K562 (cell line): ENCODE data around the gene MCM3. TPM values are rescaled to one million over a fixed set of nuclear protein-coding genes. Genes with fewer than 3 reads are reported as not detected.

Source experiments
- ATAC-seq: fragments of 200-7000 bp; cut with Tn5 transposase; 3 replicates; pipeline ENCODE4 v1.9.1; 2020; ENCODE audit warnings: moderate library complexity
- BruUV-seq: library from RNA; stranded (reverse); fragments of 400-500 nt; replicated peaks from 2 replicates; lab custom pipeline; 2021; lab: Mats Ljungman, UMichigan
- CTCF ChIA-PET: fragments of 300-600 bp; formaldehyde crosslinking; extraction: SDS; loops from one replicate; lab custom pipeline; 2021; ENCODE audit warnings: low intra/inter-chr PET ratio; lab: Yijun Ruan, JAX
- POLR2A ChIA-PET: fragments of 300-600, 350-650 bp; sonication (Branson Sonifier 250); formaldehyde crosslinking; extraction: SDS; loops from one replicate; lab custom pipeline; 2021; ENCODE audit warnings: antibody characterized with exemption, inconsistent platforms; lab: Yijun Ruan, JAX
- DNase-seq, 4 experiments: peaks; one replicate each; pipeline versions ENCODE4 v3.0.0 to v3.0.0-alpha.2; 2011 to 2018; ENCODE audit warnings: low spot score in 3 of 4, mixed read lengths in 3 of 4; ENCODE audit errors: extremely low read depth in 1 of 4
- FAIRE-seq: peaks from 2 replicates; lab custom pipeline; 2011; peaks lifted over from hg19 to GRCh38; lab: Jason Lieb, UNC
- H2AFZ ChIP-seq: 2 replicates; pipeline ENCODE4 v1.6.0; 2011; ENCODE audit warnings: low read depth, low read length, control low read depth, inconsistent platforms
- H3K27ac ChIP-seq: fragments of 200-600 bp; 3 replicates; pipeline ENCODE4 v1.8.0; 2011; ENCODE audit warnings: low read depth, mild to moderate bottlenecking, control low read depth, inconsistent platforms, low read length, moderate library complexity, mixed read lengths; ENCODE audit errors: extremely low read depth
- H3K27me3 ChIP-seq, 2 experiments: fragments of 300-600 bp in 1 of 2; 2 replicates in 1 of 2; 3 replicates in 1 of 2; pipeline versions ENCODE4 v1.6.0 to v1.8.0; 2011; ENCODE audit warnings: inconsistent platforms in 2 of 2, low read length in 2 of 2, mild to moderate bottlenecking in 1 of 2, mixed read lengths in 1 of 2, moderate library complexity in 1 of 2; ENCODE audit not compliant: control insufficient read depth in 2 of 2, insufficient read depth in 2 of 2
- H3K36me3 ChIP-seq: fragments of 300-600 bp; 3 replicates; pipeline ENCODE4 v1.8.0; 2011; ENCODE audit warnings: mild to moderate bottlenecking, low read length, inconsistent platforms; ENCODE audit not compliant: control insufficient read depth, insufficient read depth
- H3K4me1 ChIP-seq, 2 experiments: fragments of 200-600 bp in 1 of 2; replicated peaks in 1 of 2; 2 replicates in 1 of 2; 3 replicates in 1 of 2; pipeline versions ENCODE4 v1.5.1 to v1.8.0; 2011; ENCODE audit warnings: inconsistent platforms in 2 of 2, low read length in 2 of 2, mild to moderate bottlenecking in 1 of 2, mixed read lengths in 1 of 2, moderate library complexity in 1 of 2; ENCODE audit not compliant: control insufficient read depth in 2 of 2, insufficient read depth in 2 of 2
- H3K4me2 ChIP-seq: 2 replicates; pipeline ENCODE4 v1.6.1; 2011; ENCODE audit warnings: low read length, control low read depth, inconsistent platforms, mixed read lengths; ENCODE audit not compliant: insufficient read depth
- H3K4me3 ChIP-seq: fragments of 200-600 bp; sonication (generic), shearing (Covaris generic); 2 replicates; pipeline ENCODE4 v1.5.1; 2016; ENCODE audit warnings: control low read depth, inconsistent platforms
- H3K79me2 ChIP-seq: fragments of 200-600 bp; 3 replicates; pipeline ENCODE4 v1.8.0; 2011; ENCODE audit warnings: low read length, inconsistent platforms; ENCODE audit not compliant: control insufficient read depth, insufficient read depth
- H3K9ac ChIP-seq, 2 experiments: 2 replicates each; pipeline versions ENCODE4 v1.6.0 to v1.6.1; 2011; ENCODE audit warnings: low read depth in 2 of 2, low read length in 2 of 2, control low read depth in 1 of 2, inconsistent platforms in 1 of 2, mild to moderate bottlenecking in 1 of 2, mixed read lengths in 1 of 2; ENCODE audit not compliant: insufficient read depth in 1 of 2
- H3K9me1 ChIP-seq: one replicate; pipeline ENCODE4 v1.6.0; 2011; ENCODE audit warnings: inconsistent platforms, mild to moderate bottlenecking, low read length, moderate library complexity; ENCODE audit not compliant: control insufficient read depth, insufficient read depth
- H3K9me3 ChIP-seq: replicated peaks from 2 replicates; pipeline ENCODE4 v1.5.1; 2011; ENCODE audit warnings: low read depth, low read length, inconsistent platforms; ENCODE audit not compliant: control insufficient read depth, insufficient read depth
- H4K20me1 ChIP-seq: replicated peaks from 2 replicates; pipeline ENCODE4 v1.6.1; 2011; ENCODE audit warnings: low read length, inconsistent platforms, mixed read lengths; ENCODE audit not compliant: control insufficient read depth, insufficient read depth
- CBX1 ChIP-seq: sonication (generic); IDR thresholded peaks from 2 replicates; pipeline ENCODE4 v1.6.1; 2016; ENCODE audit warnings: antibody characterized with exemption, low read depth, mild to moderate bottlenecking
- HNRNPL ChIP-seq: fragments of 200-400 bp; formaldehyde crosslinking; IDR thresholded peaks from 2 replicates; pipeline ENCODE4 v1.6.1; 2017; ENCODE audit warnings: low read depth, mild to moderate bottlenecking, low read length
- NFRKB ChIP-seq: fragments of 450-650 bp; IDR thresholded peaks from 2 replicates; pipeline ENCODE4 v1.6.1; 2016; ENCODE audit warnings: low read depth
- NR1H2 ChIP-seq: sonication (generic); formaldehyde crosslinking; IDR thresholded peaks from 2 replicates; pipeline ENCODE4 v1.4.0; 2020; ENCODE audit warnings: mild to moderate bottlenecking, missing genetic modification reagents
- ZNF707 ChIP-seq: fragments of 250-450 bp; sonication (Bioruptor Pico); conservative IDR thresholded peaks from 2 replicates; pipeline ENCODE4 v1.8.0; 2022; ENCODE audit warnings: inconsistent platforms, mild to moderate bottlenecking, moderate library complexity
- WGBS: fragments of 100-300 bp; shearing (Covaris generic); methylation state at CpG from one replicate; pipeline ENCODE4 v1.1.6; 2016; ENCODE audit warnings: low coverage, mixed read lengths; ENCODE audit not compliant: insufficient coverage; ENCODE audit errors: missing lambda C conversion rate; 5-methylcytosine and 5-hydroxymethylcytosine counted together
- in situ Hi-C: fragments of 300-500 bp; cut with MboI; formaldehyde crosslinking; loops from 4 replicates; pipeline ENCODE4 v1.15.0; 2018; ENCODE audit warnings: inconsistent platforms, mixed read lengths
- intact Hi-C: fragments of 100-400 bp; cut with micrococcal nuclease; formaldehyde crosslinking; loops from 2 replicates; pipeline ENCODE4 v1.14.2; 2022
- polyA plus RNA-seq, 8 experiments: library from polyadenylated mRNA; depleted of rRNA in 4 of 8; stranded (reverse) in 5 of 8; unstranded in 3 of 8; fragments of >200 nt; fragmentation: Nextera tagmentation in 2 of 8; fragmentation: Illumina TruSeq in 1 of 8; extraction: Ambion mirVana in 2 of 8; extraction: Trizol in 1 of 8; gene quantifications; 2 replicates each; pipeline versions ENCODE4 v1.2.1 to v1.2.3, GENCODE V29; 2011 to 2014; ENCODE audit warnings: inconsistent platforms in 1 of 8, missing spikeins in 1 of 8
- total RNA-seq, 7 experiments: library from RNA; depleted of rRNA in 6 of 7; stranded (reverse); fragments of >200 nt in 6 of 7; fragmentation: Illumina TruSeq in 2 of 7; extraction: Trizol in 2 of 7; gene quantifications; 2 replicates each; pipeline versions ENCODE4 v1.2.1 to v1.2.3, GENCODE V29; 2011 to 2021; ENCODE audit warnings: low replicate concordance in 1 of 7
- TF ChIP-seq, protein P1 (sequence below): sonication (generic); formaldehyde crosslinking; IDR thresholded peaks from 2 replicates; pipeline ENCODE4 v1.8.0; 2023; ENCODE audit warnings: mild to moderate bottlenecking, missing genetic modification reagents
- TF ChIP-seq, protein P2 (sequence below): fragments of 250-450 bp; sonication (Bioruptor Pico); IDR thresholded peaks from 2 replicates; pipeline ENCODE4 v1.8.0; 2021; ENCODE audit warnings: mild to moderate bottlenecking, moderate library complexity
- TF ChIP-seq, protein P3 (sequence below), 2 experiments: fragments of 450-650 bp; conservative IDR thresholded peaks; 2 replicates each; pipeline ENCODE4 v1.6.1; 2017; ENCODE audit warnings: mild to moderate bottlenecking in 2 of 2, moderate library complexity in 2 of 2
- TF ChIP-seq, protein P4 (sequence below): fragments of 250-450 bp; sonication (Bioruptor Pico); IDR thresholded peaks from 2 replicates; pipeline ENCODE4 v1.5.0; 2021; ENCODE audit warnings: mild to moderate bottlenecking, moderate library complexity

Gene MCM3
- total and polyA plus RNA-seq, 9 of the 15 experiments (the other 6 are each of a cell fraction or from before 2014, with no cell fraction given) = 76.1 to 270 (median 250) TPM

DNA sequence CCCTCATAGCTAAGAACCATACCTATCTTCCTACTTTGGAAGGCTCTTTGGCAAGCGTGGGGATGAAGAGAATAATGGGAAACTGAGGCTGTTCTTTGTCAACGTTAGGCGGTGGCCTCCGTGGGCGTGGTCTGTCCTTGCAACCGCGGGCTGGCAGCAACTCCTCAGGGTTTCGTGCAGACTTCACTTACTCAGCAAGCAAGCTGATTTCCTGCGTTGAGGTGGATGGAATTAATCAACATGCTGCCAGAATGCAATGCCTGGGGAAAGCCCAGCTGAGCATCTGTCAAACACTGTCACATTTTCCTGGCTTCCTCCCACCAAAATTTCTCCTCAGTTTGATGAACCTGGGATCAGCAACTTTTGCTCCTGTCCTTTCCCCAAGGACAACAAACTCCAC lies 31.0 kb downstream of the MCM3 start:
- FAIRE-seq (no peak), DNase-seq (no peak), ATAC-seq (no peak)
- H3K9ac ChIP-seq = no peak overlapping the region
- no peak overlapping the region for H3K4me2 ChIP-seq
- WGBS = 3% methylated on average over 9 of the region's 9 CpGs
- no peaks in the 10 kb centered on the region for H3K36me3 ChIP-seq
- H3K27me3 ChIP-seq = peaks cover 7 to 11% of the 10 kb centered on the region in 2 experiments; a peak in 4 of 5 replicates
- CTCF ChIA-PET = no interaction called here
- in situ Hi-C loops (no loop called here), intact Hi-C loops (no loop called here)
- TF ChIP-seq CBX1 (no peak), NR1H2 (CRISPR knock-in tag) (no peak), ZNF707 (no peak), NFRKB (no peak), HNRNPL (no peak)
- TF ChIP-seq, protein P1, sequence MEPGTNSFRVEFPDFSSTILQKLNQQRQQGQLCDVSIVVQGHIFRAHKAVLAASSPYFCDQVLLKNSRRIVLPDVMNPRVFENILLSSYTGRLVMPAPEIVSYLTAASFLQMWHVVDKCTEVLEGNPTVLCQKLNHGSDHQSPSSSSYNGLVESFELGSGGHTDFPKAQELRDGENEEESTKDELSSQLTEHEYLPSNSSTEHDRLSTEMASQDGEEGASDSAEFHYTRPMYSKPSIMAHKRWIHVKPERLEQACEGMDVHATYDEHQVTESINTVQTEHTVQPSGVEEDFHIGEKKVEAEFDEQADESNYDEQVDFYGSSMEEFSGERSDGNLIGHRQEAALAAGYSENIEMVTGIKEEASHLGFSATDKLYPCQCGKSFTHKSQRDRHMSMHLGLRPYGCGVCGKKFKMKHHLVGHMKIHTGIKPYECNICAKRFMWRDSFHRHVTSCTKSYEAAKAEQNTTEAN = no peak
- TF ChIP-seq, protein P2, sequence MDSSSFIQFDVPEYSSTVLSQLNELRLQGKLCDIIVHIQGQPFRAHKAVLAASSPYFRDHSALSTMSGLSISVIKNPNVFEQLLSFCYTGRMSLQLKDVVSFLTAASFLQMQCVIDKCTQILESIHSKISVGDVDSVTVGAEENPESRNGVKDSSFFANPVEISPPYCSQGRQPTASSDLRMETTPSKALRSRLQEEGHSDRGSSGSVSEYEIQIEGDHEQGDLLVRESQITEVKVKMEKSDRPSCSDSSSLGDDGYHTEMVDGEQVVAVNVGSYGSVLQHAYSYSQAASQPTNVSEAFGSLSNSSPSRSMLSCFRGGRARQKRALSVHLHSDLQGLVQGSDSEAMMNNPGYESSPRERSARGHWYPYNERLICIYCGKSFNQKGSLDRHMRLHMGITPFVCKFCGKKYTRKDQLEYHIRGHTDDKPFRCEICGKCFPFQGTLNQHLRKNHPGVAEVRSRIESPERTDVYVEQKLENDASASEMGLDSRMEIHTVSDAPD (CRISPR knock-in tag) = no peak
- TF ChIP-seq, protein P3, sequence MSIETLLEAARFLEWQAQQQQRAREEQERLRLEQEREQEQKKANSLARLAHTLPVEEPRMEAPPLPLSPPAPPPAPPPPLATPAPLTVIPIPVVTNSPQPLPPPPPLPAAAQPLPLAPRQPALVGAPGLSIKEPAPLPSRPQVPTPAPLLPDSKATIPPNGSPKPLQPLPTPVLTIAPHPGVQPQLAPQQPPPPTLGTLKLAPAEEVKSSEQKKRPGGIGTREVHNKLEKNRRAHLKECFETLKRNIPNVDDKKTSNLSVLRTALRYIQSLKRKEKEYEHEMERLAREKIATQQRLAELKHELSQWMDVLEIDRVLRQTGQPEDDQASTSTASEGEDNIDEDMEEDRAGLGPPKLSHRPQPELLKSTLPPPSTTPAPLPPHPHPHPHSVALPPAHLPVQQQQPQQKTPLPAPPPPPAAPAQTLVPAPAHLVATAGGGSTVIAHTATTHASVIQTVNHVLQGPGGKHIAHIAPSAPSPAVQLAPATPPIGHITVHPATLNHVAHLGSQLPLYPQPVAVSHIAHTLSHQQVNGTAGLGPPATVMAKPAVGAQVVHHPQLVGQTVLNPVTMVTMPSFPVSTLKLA (conservative IDR thresholded peaks at IDR 0.05) = no peak
- TF ChIP-seq, protein P4, sequence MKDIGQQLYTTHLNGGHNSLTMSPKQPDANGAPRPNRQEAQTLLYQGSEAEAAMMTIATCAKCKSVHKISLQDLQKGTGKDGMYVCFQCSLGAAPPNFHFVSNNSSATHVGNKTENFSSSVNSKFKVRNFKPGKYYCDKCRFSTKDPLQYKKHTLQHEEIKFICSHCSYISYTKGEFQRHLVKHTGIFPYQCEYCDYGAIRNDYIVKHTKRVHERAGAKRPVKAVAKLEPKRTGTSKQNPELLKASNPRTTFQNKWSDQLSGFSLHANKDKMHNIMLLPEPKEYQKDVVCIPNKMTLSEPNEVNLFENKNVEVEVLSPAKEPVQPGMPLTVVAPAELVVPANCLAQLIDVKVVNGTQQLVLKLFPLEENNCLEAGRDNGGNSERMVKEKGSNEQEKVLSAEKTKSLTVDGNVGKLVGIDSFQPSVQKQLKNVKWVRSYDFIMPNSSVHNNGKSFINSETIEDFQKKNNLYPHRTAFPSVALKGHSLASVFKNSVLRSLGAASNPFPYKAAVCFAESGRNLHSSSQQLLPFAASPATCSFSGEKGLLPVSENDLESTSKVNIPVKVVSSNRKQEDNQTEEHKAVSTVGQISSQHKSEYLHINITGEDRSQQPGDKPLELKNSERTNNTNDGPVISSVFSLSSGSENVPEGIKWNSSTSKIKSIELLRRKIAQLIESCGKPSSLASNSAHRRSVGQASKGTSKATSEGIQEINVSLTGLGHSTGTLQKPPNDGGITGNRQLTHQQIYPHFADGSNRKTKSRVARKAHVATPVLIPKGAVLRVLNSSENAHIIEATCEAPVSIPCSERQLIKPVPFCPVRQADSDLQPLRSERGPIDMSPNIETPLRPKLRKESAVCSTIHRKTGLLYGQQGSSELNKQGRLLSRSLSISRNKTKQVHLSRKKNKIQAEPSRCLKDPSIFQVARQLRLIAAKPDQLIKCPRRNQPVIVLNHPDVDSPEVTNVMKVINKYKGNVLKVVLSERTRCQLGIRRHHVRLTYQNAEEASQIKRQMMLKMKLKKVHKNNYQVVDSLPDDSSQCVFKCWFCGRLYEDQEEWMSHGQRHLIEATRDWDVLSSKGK (CRISPR knock-in tag) = no peak
- no TSS peak for BruUV-seq
- no peak overlapping the region for H2AFZ ChIP-seq
- POLR2A ChIA-PET = no interaction called here
- H3K4me3 ChIP-seq = no peak overlapping the region
- no peaks in the 10 kb centered on the region for H4K20me1 ChIP-seq
- H3K9me3 ChIP-seq = no peaks in the 10 kb centered on the region
- no peaks in the 10 kb centered on the region for H3K79me2 ChIP-seq
- H3K9me1 ChIP-seq = no peaks in the 10 kb centered on the region
- no peaks in the 10 kb centered on the region for H3K4me1 ChIP-seq
- H3K27ac ChIP-seq = no peak overlapping the region
